ENCODE measurements around the gene SMOC2. TPM values are rescaled to one million over a fixed set of nuclear protein-coding genes. Genes with fewer than 3 reads are reported as not detected.
"Not testable (repeated sequence)": the region's sequence is repeated elsewhere in the genome, so short reads cannot be mapped to it uniquely, and the experiment has no call there.

Gene SMOC2
- total and polyA plus RNA-seq, 4 experiments from 2014 or later: not detected

- no peak overlapping the region for H3K27ac ChIP-seq (ENCODE audit: low read depth, low read length)
- ChIA-PET CTCF (ENCODE audit: partially characterized antibody) (no interaction called here), POLR2A (ENCODE audit: partially characterized antibody) (no interaction called here)
- no peaks in the 10 kb centered on the region for H3K9me3 ChIP-seq (ENCODE audit: control insufficient read depth in 1 of 2, low read length in 2 of 2)
- intact Hi-C loops (cut with micrococcal nuclease): no loop called here
- no peak for DNase-seq
- Mint-ChIP-seq H3K36me3 (no peaks in the 10 kb centered on the region), H3K9me3 (peaks cover 0 to 3% (median under 1%) of the 10 kb centered on the region in 8 donors), H3K4me3 (no peak overlapping the region), H3K4me1 (no peaks in the 10 kb centered on the region), H3K27me3 (peaks cover 1 to 2% of the 10 kb centered on the region in 2 donors), H3K27ac (no peak overlapping the region)
- no peaks in the 10 kb centered on the region for H3K4me1 ChIP-seq (ENCODE audit: insufficient read depth, low read length)
- no peak overlapping the region for H3K4me3 ChIP-seq (ENCODE audit: low read length in 2 of 2)
- no peaks in the 10 kb centered on the region for H3K27me3 ChIP-seq (ENCODE audit: insufficient read depth, low read length)
- no peaks in the 10 kb centered on the region for H3K36me3 ChIP-seq (ENCODE audit: insufficient read depth, low read length)
Measured at GRCh38 chr6:168692193-168692914, 251.4 kb downstream of the SMOC2 start.

DNA sequence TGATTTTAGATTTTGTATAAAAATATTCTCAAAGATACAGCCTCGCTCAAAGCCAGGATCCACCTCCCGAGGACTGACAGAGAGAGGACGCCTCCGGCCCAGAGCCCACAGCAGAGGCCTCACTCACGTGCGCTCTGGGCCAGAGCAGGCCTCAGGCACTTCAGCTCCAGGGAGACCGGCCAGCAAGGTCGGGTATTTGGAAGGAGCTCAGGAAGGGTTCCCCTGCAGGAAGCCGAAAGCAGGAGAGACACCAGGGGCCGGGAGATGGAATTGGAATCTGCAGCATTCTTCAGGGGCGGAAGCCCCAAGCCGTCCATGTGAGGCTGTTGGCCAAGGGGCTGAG is 251.9 kb downstream of the SMOC2 start:
- H3K27me3 ChIP-seq (ENCODE audit: insufficient read depth, low read length); H3K4me3 Mint-ChIP-seq; H3K9me3 ChIP-seq (ENCODE audit: control insufficient read depth in 1 of 2, low read length in 2 of 2); H3K36me3 ChIP-seq (ENCODE audit: insufficient read depth, low read length); intact Hi-C loops (cut with micrococcal nuclease); H3K27ac Mint-ChIP-seq; H3K27me3 Mint-ChIP-seq; H3K4me1 ChIP-seq (ENCODE audit: insufficient read depth, low read length); H3K9me3 Mint-ChIP-seq; H3K36me3 Mint-ChIP-seq; DNase-seq; CTCF ChIA-PET (ENCODE audit: partially characterized antibody); POLR2A ChIA-PET (ENCODE audit: partially characterized antibody); H3K4me3 ChIP-seq (ENCODE audit: low read length in 2 of 2); H3K27ac ChIP-seq (ENCODE audit: low read depth, low read length); H3K4me1 Mint-ChIP-seq: not testable (repeated sequence)

DNA sequence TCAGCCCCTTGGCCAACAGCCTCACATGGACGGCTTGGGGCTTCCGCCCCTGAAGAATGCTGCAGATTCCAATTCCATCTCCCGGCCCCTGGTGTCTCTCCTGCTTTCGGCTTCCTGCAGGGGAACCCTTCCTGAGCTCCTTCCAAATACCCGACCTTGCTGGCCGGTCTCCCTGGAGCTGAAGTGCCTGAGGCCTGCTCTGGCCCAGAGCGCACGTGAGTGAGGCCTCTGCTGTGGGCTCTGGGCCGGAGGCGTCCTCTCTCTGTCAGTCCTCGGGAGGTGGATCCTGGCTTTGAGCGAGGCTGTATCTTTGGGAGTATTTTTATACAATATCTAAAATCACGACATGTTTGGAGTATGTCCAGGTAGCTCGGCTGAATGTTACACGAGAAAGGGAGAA is 253.8 kb downstream of the SMOC2 start:
- not testable (repeated sequence) for H3K36me3 Mint-ChIP-seq; H3K4me3 ChIP-seq (ENCODE audit: low read length in 2 of 2); H3K4me1 Mint-ChIP-seq

DNA sequence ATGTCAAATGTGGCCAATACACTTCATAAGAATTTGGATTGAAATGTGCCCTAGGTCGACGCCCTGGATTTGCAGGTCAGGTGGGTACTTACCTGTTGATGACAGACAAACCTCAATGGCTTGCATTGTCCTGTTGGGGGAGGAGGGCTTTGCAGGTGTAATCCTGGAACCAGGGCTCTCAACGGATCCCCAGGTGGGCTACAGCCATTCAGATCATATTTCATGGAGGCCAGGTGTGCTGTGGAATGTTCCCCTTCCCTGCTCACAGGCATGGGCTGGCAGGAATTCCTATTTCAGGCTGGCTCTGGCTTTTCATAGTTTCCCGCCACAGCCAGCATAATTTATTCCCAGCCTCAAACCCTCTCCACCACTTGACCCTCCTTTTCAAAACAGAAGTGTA is 254.7 kb downstream of the SMOC2 start:
- peaks cover 0 to 1% of the 10 kb centered on the region in 2 donors for H3K27me3 Mint-ChIP-seq
- intact Hi-C loops (cut with micrococcal nuclease): no loop called here
- H3K4me3 ChIP-seq (ENCODE audit: low read length in 2 of 2): no peak overlapping the region
- no peak for DNase-seq
- no peaks in the 10 kb centered on the region for H3K27me3 ChIP-seq (ENCODE audit: insufficient read depth, low read length)
- H3K27ac Mint-ChIP-seq: no peak overlapping the region
- no peak overlapping the region for H3K4me3 Mint-ChIP-seq
- H3K9me3 Mint-ChIP-seq: peaks cover 0 to 6% (median 2%) of the 10 kb centered on the region in 8 donors
- no peaks in the 10 kb centered on the region for H3K4me1 Mint-ChIP-seq
- no peaks in the 10 kb centered on the region for H3K36me3 ChIP-seq (ENCODE audit: insufficient read depth, low read length)
- no peaks in the 10 kb centered on the region for H3K4me1 ChIP-seq (ENCODE audit: insufficient read depth, low read length)
- ChIA-PET POLR2A (ENCODE audit: partially characterized antibody) (no interaction called here), CTCF (ENCODE audit: partially characterized antibody) (no interaction called here)
- no peaks in the 10 kb centered on the region for H3K9me3 ChIP-seq (ENCODE audit: control insufficient read depth in 1 of 2, low read length in 2 of 2)
- no peak overlapping the region for H3K27ac ChIP-seq (ENCODE audit: low read depth, low read length)
- H3K36me3 Mint-ChIP-seq: no peaks in the 10 kb centered on the region

More for the DNA sequence above, 253.8 kb downstream of the SMOC2 start:
- H3K27me3 ChIP-seq (ENCODE audit: insufficient read depth, low read length); CTCF ChIA-PET (ENCODE audit: partially characterized antibody); H3K27me3 Mint-ChIP-seq; POLR2A ChIA-PET (ENCODE audit: partially characterized antibody); H3K9me3 Mint-ChIP-seq; H3K4me1 ChIP-seq (ENCODE audit: insufficient read depth, low read length); H3K4me3 Mint-ChIP-seq; H3K36me3 ChIP-seq (ENCODE audit: insufficient read depth, low read length); DNase-seq; H3K27ac Mint-ChIP-seq; H3K9me3 ChIP-seq (ENCODE audit: control insufficient read depth in 1 of 2, low read length in 2 of 2); intact Hi-C loops (cut with micrococcal nuclease); H3K27ac ChIP-seq (ENCODE audit: low read depth, low read length): not testable (repeated sequence)

GRCh38 chr6:168698923-168699322 is 257.9 kb downstream of the SMOC2 start:
- intact Hi-C loops (cut with micrococcal nuclease): no loop called here
- Histone ChIP-seq H3K27me3 (ENCODE audit: insufficient read depth, low read length) (no peaks in the 10 kb centered on the region), H3K9me3 (ENCODE audit: control insufficient read depth in 1 of 2, low read length in 2 of 2) (no peaks in the 10 kb centered on the region), H3K36me3 (ENCODE audit: insufficient read depth, low read length) (no peaks in the 10 kb centered on the region), H3K4me3 (ENCODE audit: low read length in 2 of 2) (no peak overlapping the region), H3K27ac (ENCODE audit: low read depth, low read length) (no peak overlapping the region), H3K4me1 (ENCODE audit: insufficient read depth, low read length) (no peaks in the 10 kb centered on the region)
- DNase-seq: no peak
- Mint-ChIP-seq H3K4me3 (no peak overlapping the region), H3K36me3 (no peaks in the 10 kb centered on the region), H3K9me3 (peaks cover 0 to 6% (median under 1%) of the 10 kb centered on the region in 8 donors), H3K4me1 (no peaks in the 10 kb centered on the region), H3K27ac (no peak overlapping the region), H3K27me3 (peaks cover 2 to 5% of the 10 kb centered on the region in 2 donors)
- POLR2A ChIA-PET (ENCODE audit: partially characterized antibody): no interaction called here
- CTCF ChIA-PET (ENCODE audit: partially characterized antibody): no interaction called here

GRCh38 chr6:168699631-168700295 is 258.8 kb downstream of the SMOC2 start:
- intact Hi-C loops (cut with micrococcal nuclease): no loop called here
- peaks cover 2 to 5% of the 10 kb centered on the region in 2 donors for H3K27me3 Mint-ChIP-seq
- no peaks in the 10 kb centered on the region for H3K9me3 ChIP-seq (ENCODE audit: control insufficient read depth in 1 of 2, low read length in 2 of 2)
- no peaks in the 10 kb centered on the region for H3K36me3 ChIP-seq (ENCODE audit: insufficient read depth, low read length)
- CTCF ChIA-PET (ENCODE audit: partially characterized antibody): no interaction called here
- no peak overlapping the region for H3K27ac ChIP-seq (ENCODE audit: low read depth, low read length)
- no peaks in the 10 kb centered on the region for H3K4me1 Mint-ChIP-seq
- no peak for DNase-seq
- no peaks in the 10 kb centered on the region for H3K36me3 Mint-ChIP-seq
- no peak overlapping the region for H3K4me3 ChIP-seq (ENCODE audit: low read length in 2 of 2)
- peaks cover 0 to 6% (median under 1%) of the 10 kb centered on the region in 8 donors for H3K9me3 Mint-ChIP-seq
- H3K27me3 ChIP-seq (ENCODE audit: insufficient read depth, low read length): no peaks in the 10 kb centered on the region
- POLR2A ChIA-PET (ENCODE audit: partially characterized antibody): no interaction called here
- no peaks in the 10 kb centered on the region for H3K4me1 ChIP-seq (ENCODE audit: insufficient read depth, low read length)
- H3K27ac Mint-ChIP-seq: no peak overlapping the region
- H3K4me3 Mint-ChIP-seq: no peak overlapping the region

DNA sequence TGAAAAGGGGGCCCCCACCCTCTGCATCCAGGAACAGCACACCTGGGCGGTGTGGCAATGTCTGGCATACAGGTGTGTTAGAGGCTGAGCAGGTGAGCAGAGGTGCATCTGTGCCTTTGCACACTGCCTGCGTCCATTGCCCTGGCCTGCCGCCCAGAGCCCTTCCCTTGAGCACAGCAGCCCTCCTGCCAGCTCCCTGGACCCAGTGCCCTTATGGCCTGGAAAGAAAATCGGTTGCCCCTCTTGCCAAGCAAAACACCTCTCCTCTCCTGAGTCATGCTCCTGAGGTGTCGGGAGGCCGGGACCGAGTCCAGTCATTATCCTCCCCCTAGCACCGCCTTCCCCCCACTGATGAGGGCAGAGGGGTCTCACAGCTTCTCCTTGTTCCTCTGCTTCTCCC is 259.9 kb downstream of the SMOC2 start:
- no peaks in the 10 kb centered on the region for H3K4me1 ChIP-seq (ENCODE audit: insufficient read depth, low read length)
- no peaks in the 10 kb centered on the region for H3K36me3 ChIP-seq (ENCODE audit: insufficient read depth, low read length)
- H3K36me3 Mint-ChIP-seq: no peaks in the 10 kb centered on the region
- POLR2A ChIA-PET (ENCODE audit: partially characterized antibody): no interaction called here
- CTCF ChIA-PET (ENCODE audit: partially characterized antibody): no interaction called here
- H3K27me3 Mint-ChIP-seq: peaks cover 2 to 5% of the 10 kb centered on the region in 2 donors
- H3K9me3 Mint-ChIP-seq: peaks cover 0 to 6% (median under 1%) of the 10 kb centered on the region in 8 donors
- H3K27ac Mint-ChIP-seq: no peak overlapping the region
- no peak overlapping the region for H3K4me3 Mint-ChIP-seq
- H3K4me3 ChIP-seq (ENCODE audit: low read length in 2 of 2): no peak overlapping the region
- intact Hi-C loops (cut with micrococcal nuclease): no loop called here
- no peaks in the 10 kb centered on the region for H3K4me1 Mint-ChIP-seq
- DNase-seq: no peak
- H3K27ac ChIP-seq (ENCODE audit: low read depth, low read length): no peak overlapping the region
- H3K27me3 ChIP-seq (ENCODE audit: insufficient read depth, low read length): no peaks in the 10 kb centered on the region
- H3K9me3 ChIP-seq (ENCODE audit: control insufficient read depth in 1 of 2, low read length in 2 of 2): no peaks in the 10 kb centered on the region
